Neuronal stem cell (in vitro differentiated cells): ENCODE measurements around the gene RESF1.

Experiments used
- DNase-seq: peaks from one replicate; pipeline ENCODE4 v3.0.0-alpha.2; 2013; ENCODE audit warnings: low spot score
- H2AFZ ChIP-seq: one replicate; pipeline ENCODE4 v1.6.1; 2013; ENCODE audit warnings: mild to moderate bottlenecking, low read length, inconsistent platforms
- H2AK5ac ChIP-seq: 2 replicates; pipeline ENCODE4 v1.6.1; 2013; ENCODE audit warnings: low read depth, mild to moderate bottlenecking, inconsistent platforms, low read length, moderate library complexity, mixed read lengths
- H2BK120ac ChIP-seq: 2 replicates; pipeline ENCODE4 v1.6.1; 2013; ENCODE audit warnings: low read depth, mild to moderate bottlenecking, inconsistent platforms, low read length, moderate library complexity, mixed read lengths
- H2BK12ac ChIP-seq: one replicate; pipeline ENCODE4 v1.6.1; 2013; ENCODE audit warnings: low read length, inconsistent platforms
- H2BK15ac ChIP-seq: 2 replicates; pipeline ENCODE4 v1.6.1; 2013; ENCODE audit warnings: mild to moderate bottlenecking, low read length, inconsistent platforms, mixed read lengths
- H2BK5ac ChIP-seq: one replicate; pipeline ENCODE4 v1.6.1; 2013; ENCODE audit warnings: inconsistent platforms, mild to moderate bottlenecking, low read length, moderate library complexity
- H3K14ac ChIP-seq: one replicate; pipeline ENCODE4 v1.6.1; 2013; ENCODE audit warnings: low read length, inconsistent platforms
- H3K18ac ChIP-seq: 2 replicates; pipeline ENCODE4 v1.6.1; 2013; ENCODE audit warnings: low read length, inconsistent platforms
- H3K23ac ChIP-seq: 2 replicates; pipeline ENCODE4 v1.6.1; 2013; ENCODE audit warnings: low read depth, mild to moderate bottlenecking, mixed read lengths, low read length, inconsistent platforms; ENCODE audit not compliant: poor library complexity
- H3K27ac ChIP-seq: replicated peaks from 3 replicates; pipeline ENCODE4 v1.5.1; 2013; ENCODE audit warnings: low read length, inconsistent platforms
- H3K27me3 ChIP-seq, 3 experiments: 2 replicates each; pipeline ENCODE4 v1.6.1; 2013; ENCODE audit warnings: low read length in 3 of 3, mild to moderate bottlenecking in 2 of 3, inconsistent platforms in 1 of 3, low read depth in 1 of 3, mixed read lengths in 1 of 3, moderate library complexity in 1 of 3; ENCODE audit not compliant: control insufficient read depth in 3 of 3, insufficient read depth in 3 of 3
- H3K36me3 ChIP-seq, 2 donors: replicated peaks in 1 of 2; 2 replicates each; pipeline ENCODE4 v1.6.1; 2013; ENCODE audit warnings: low read length in 2 of 2; ENCODE audit not compliant: control insufficient read depth in 2 of 2, insufficient read depth in 2 of 2
- H3K4ac ChIP-seq: 2 replicates; pipeline ENCODE4 v1.6.1; 2013; ENCODE audit warnings: inconsistent platforms, mild to moderate bottlenecking, low read length, moderate library complexity
- H3K4me1 ChIP-seq, 2 donors: 1 replicate in 1 of 2; 2 replicates in 1 of 2; pipeline ENCODE4 v1.6.1; 2013; ENCODE audit warnings: low read length in 2 of 2, low read depth in 1 of 2; ENCODE audit not compliant: control insufficient read depth in 2 of 2, insufficient read depth in 1 of 2
- H3K4me2 ChIP-seq: one replicate; pipeline ENCODE4 v1.6.1; 2013; ENCODE audit warnings: mild to moderate bottlenecking, low read length, inconsistent platforms; ENCODE audit not compliant: insufficient read depth, poor library complexity, severe bottlenecking
- H3K4me3 ChIP-seq, 2 donors: 2 replicates each; pipeline ENCODE4 v1.5.1; 2013; ENCODE audit warnings: low read length in 2 of 2, mild to moderate bottlenecking in 2 of 2, inconsistent platforms in 1 of 2, moderate library complexity in 1 of 2
- H3K79me1 ChIP-seq: one replicate; pipeline ENCODE4 v1.6.1; 2013; ENCODE audit warnings: low read depth, mild to moderate bottlenecking, inconsistent platforms, low read length, moderate library complexity
- H3K9ac ChIP-seq: one replicate; pipeline ENCODE4 v1.6.1; 2013; ENCODE audit warnings: mild to moderate bottlenecking, low read depth, low read length, inconsistent platforms; ENCODE audit not compliant: poor library complexity
- H3K9me3 ChIP-seq, 2 donors: replicated peaks in 1 of 2; 2 replicates each; pipeline versions ENCODE3 to v1.6.1; 2013; ENCODE audit warnings: low read length in 2 of 2, mild to moderate bottlenecking in 2 of 2, inconsistent platforms in 1 of 2, low read depth in 1 of 2, mixed read lengths in 1 of 2, moderate library complexity in 1 of 2; ENCODE audit not compliant: control insufficient read depth in 2 of 2, insufficient read depth in 1 of 2
- H4K8ac ChIP-seq: one replicate; pipeline ENCODE4 v1.6.1; 2013; ENCODE audit warnings: low read depth, mild to moderate bottlenecking, inconsistent platforms, low read length, moderate library complexity
- H4K91ac ChIP-seq: one replicate; pipeline ENCODE4 v1.6.1; 2013; ENCODE audit warnings: low read length, low read depth, mild to moderate bottlenecking, inconsistent platforms; ENCODE audit not compliant: poor library complexity
- WGBS, 2 donors: extraction: QIAGEN DNeasy Blood & Tissue Kit; methylation state at CpG; one replicate each; pipeline ENCODE4 v1.1.7; 2013; ENCODE audit warnings: missing lambda C conversion rate in 2 of 2, mixed read lengths in 1 of 2; ENCODE audit not compliant: insufficient read length in 2 of 2, insufficient replicate concordance in 1 of 2; ENCODE audit errors: extremely low coverage in 2 of 2; 5-methylcytosine and 5-hydroxymethylcytosine counted together

Gene RESF1

DNA sequence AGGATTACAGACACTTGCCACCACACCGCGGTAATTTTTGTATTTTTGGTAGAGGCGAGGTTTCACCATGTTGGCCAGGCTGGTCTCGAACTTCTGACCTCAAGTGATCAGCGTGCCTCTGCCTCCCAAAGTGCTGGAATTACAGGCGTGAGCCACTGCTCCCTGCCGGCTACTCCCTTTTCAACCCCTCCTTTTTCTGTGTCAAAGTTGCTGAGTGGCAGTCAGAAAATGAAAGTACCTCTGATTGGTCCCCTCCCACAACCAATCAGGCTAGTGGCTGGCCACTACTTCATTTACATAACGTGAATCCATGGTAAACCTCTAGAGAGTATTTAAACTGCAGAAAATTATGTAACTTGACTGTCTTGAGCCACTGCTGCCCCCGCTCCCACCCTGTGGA lies 5.9 kb downstream of the RESF1 start:
- no peak overlapping the region for H4K91ac ChIP-seq
- peaks cover 7 to 11% of the 10 kb centered on the region in 2 donors for H3K4me1 ChIP-seq
- no peak overlapping the region for H3K18ac ChIP-seq
- WGBS, 2 donors, result no CpG with 5 or more reads among the region's 9 CpGs
- no peak overlapping the region for H2AK5ac ChIP-seq
- H2BK5ac ChIP-seq, result no peak overlapping the region
- no peak overlapping the region for H3K27ac ChIP-seq
- H3K27me3 ChIP-seq, result no peaks in the 10 kb centered on the region
- no peak overlapping the region for H3K4me2 ChIP-seq
- H3K9me3 ChIP-seq, result peaks cover 0 to 26% of the 10 kb centered on the region in 2 donors
- no peak overlapping the region for H4K8ac ChIP-seq
- DNase-seq, result no peak
- H3K4ac ChIP-seq, result no peak overlapping the region
- no peak overlapping the region for H3K9ac ChIP-seq
- H3K4me3 ChIP-seq, result no peak overlapping the region
- H2BK120ac ChIP-seq, result no peak overlapping the region
- H3K79me1 ChIP-seq, result no peaks in the 10 kb centered on the region
- no peak overlapping the region for H2BK12ac ChIP-seq
- H3K23ac ChIP-seq, result no peak overlapping the region
- H2BK15ac ChIP-seq, result no peak overlapping the region
- no peak overlapping the region for H3K14ac ChIP-seq
- H2AFZ ChIP-seq, result no peak overlapping the region
- H3K36me3 ChIP-seq, result peaks cover 15 to 74% of the 10 kb centered on the region in 2 donors

DNA sequence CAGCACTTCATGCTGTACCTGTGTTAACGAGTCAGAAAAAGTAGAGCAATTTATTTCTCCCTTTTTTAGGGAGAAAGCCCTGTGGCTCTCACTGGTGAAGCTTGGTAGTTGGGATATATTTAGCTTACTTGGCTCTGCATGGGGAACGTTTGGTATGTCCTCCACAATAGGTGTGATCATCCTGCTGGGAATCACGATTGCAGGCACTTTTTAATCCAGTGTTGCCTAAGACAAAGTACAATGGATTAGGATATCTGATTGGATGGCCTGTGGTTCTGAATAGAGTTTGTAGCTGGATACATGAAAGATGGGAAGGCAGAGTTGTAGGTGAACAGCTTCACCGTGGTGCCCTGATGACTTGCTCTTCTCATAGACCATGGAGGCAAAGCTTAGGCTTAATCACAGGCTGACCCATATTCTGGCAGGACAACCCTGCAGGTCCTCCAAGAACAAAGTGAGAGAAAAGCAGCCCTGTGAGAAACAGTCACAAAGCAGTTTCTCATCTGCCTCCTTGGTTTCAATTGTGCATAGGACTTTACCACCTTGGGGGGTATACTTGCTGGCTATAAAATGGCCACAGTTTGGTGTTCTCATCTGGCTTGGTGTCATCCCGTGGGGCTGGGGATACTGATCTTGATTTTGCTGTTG lies 7.5 kb downstream of the RESF1 start:
- Histone ChIP-seq H3K23ac (no peak overlapping the region), H3K79me1 (peaks cover 1% of the 10 kb centered on the region), H3K4me2 (no peak overlapping the region), H4K91ac (no peak overlapping the region), H2BK15ac (no peak overlapping the region), H3K27ac (peak overlapping the region; percentile 24), H3K27me3 (no peaks in the 10 kb centered on the region), H3K14ac (no peak overlapping the region), H3K9ac (no peak overlapping the region), H2BK12ac (no peak overlapping the region), H3K36me3 (peaks cover 19 to 80% of the 10 kb centered on the region in 2 donors), H2AK5ac (peak overlapping the region; percentile 9), H3K4me1 (peaks cover 0 to 8% of the 10 kb centered on the region in 2 donors), H3K4ac (no peak overlapping the region), H2AFZ (no peak overlapping the region), H3K4me3 (no peak overlapping the region), H4K8ac (no peak overlapping the region), H3K18ac (no peak overlapping the region), H2BK5ac (no peak overlapping the region), H3K9me3 (peaks cover 1 to 39% of the 10 kb centered on the region in 2 donors), H2BK120ac (no peak overlapping the region)
- no peak for DNase-seq
- no CpG with 5 or more reads among the region's 5 CpGs for WGBS, 2 donors

DNA sequence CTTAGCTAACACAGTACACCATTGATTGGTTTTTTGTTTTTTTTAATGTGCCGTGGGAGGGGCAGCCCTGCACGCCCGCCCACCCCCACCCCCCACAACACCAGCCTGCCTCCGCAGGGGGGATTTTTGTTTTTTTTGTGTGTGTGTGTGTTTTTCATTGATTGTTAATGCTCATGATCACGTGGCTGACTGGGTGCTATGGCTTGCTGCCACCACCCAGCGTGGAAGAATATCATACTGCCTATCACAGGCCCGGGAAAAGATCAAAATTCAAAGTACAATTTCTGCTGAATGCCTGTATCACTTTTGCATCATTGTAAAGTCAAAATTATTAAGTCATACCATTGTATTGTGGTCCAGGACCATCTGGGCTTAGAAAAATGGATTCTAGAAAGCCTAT lies 8.3 kb downstream of the RESF1 start:
- Histone ChIP-seq H4K8ac (no peak overlapping the region), H3K9me3 (peaks cover 5 to 47% of the 10 kb centered on the region in 2 donors), H3K9ac (no peak overlapping the region), H3K18ac (no peak overlapping the region), H3K4ac (no peak overlapping the region), H2BK5ac (no peak overlapping the region), H3K79me1 (peaks cover 1% of the 10 kb centered on the region), H3K4me1 (peaks cover 0 to 8% of the 10 kb centered on the region in 2 donors), H3K27me3 (no peaks in the 10 kb centered on the region), H2AK5ac (no peak overlapping the region), H3K4me3 (no peak overlapping the region), H3K4me2 (no peak overlapping the region), H3K14ac (no peak overlapping the region), H3K23ac (no peak overlapping the region), H3K27ac (no peak overlapping the region), H3K36me3 (peaks cover 23 to 78% of the 10 kb centered on the region in 2 donors), H4K91ac (no peak overlapping the region), H2BK15ac (no peak overlapping the region), H2BK120ac (no peak overlapping the region), H2BK12ac (no peak overlapping the region), H2AFZ (no peak overlapping the region)
- no peak for DNase-seq
- WGBS, 2 donors, result no CpG with 5 or more reads among the region's 7 CpGs

DNA sequence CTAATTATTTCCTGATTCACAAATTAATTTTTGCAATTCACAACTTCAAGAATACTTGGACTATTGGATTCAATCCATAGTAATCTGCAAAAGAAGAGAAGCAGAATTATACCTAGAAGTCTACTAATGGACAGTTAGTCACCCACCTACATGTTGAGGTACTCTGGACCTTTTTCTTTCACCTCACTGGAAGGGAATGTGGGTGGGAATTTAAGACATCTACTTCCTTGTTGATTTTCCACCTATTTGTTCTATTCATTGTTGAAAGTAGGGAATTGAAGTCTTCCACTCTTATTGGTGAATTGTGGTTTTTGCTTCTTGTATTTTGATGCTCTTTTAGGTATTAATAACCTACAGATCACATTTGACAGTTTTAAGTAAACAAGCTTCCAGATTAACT lies 11.0 kb downstream of the RESF1 start:
- Histone ChIP-seq H2BK12ac (no peak overlapping the region), H3K27me3 (no peaks in the 10 kb centered on the region), H2BK5ac (no peak overlapping the region), H3K9me3 (peaks cover 21 to 53% of the 10 kb centered on the region in 2 donors), H2BK15ac (no peak overlapping the region), H3K27ac (no peak overlapping the region), H4K8ac (no peak overlapping the region), H2AK5ac (no peak overlapping the region), H3K9ac (no peak overlapping the region), H3K4me3 (no peak overlapping the region), H2AFZ (no peak overlapping the region), H3K23ac (no peak overlapping the region), H3K4ac (no peak overlapping the region), H3K79me1 (peaks cover 1% of the 10 kb centered on the region), H3K18ac (no peak overlapping the region), H3K4me2 (no peak overlapping the region), H3K14ac (no peak overlapping the region), H4K91ac (no peak overlapping the region), H3K4me1 (peaks cover 0 to 8% of the 10 kb centered on the region in 2 donors), H3K36me3 (peaks cover 37 to 74% of the 10 kb centered on the region in 2 donors), H2BK120ac (no peak overlapping the region)
- DNase-seq, result no peak
